HG03196 (cell line): Measurements from ENCODE around the gene TNFAIP8.

Experiments
- ATAC-seq: cut with Tn5 transposase; IDR thresholded peaks from one replicate; pipeline ENCODE4 v1.9.1; 2021; ENCODE audit not compliant: unreplicated experiment

Gene TNFAIP8

GRCh38 chr5:119345861-119346260 lies 10.0 kb upstream of the TNFAIP8 start:
- ATAC-seq = no peak

GRCh38 chr5:119346394-119346793 lies 9.4 kb upstream of the TNFAIP8 start:
- no peak for ATAC-seq

GRCh38 chr5:119347574-119347973 lies 8.2 kb upstream of the TNFAIP8 start:
- ATAC-seq = no peak

- ATAC-seq = no peak
Observed at GRCh38 chr5:119347991-119348390, 7.8 kb upstream of the TNFAIP8 start.

- no peak for ATAC-seq
Observed at GRCh38 chr5:119353213-119353612, 2.6 kb upstream of the TNFAIP8 start.

GRCh38 chr5:119353686-119354366 lies 2.0 kb upstream of the TNFAIP8 start:
- peak; percentile 62 for ATAC-seq

GRCh38 chr5:119354537-119355243 lies 1.1 kb upstream of the TNFAIP8 start:
- ATAC-seq = no peak

- peak; percentile 20 for ATAC-seq
Observed at GRCh38 chr5:119355244-119355638, 578 bp upstream of the TNFAIP8 start.

- no peak for ATAC-seq
Observed at GRCh38 chr5:119356612-119357188, 881 bp downstream of the TNFAIP8 start.

GRCh38 chr5:119357270-119357669 lies 1.5 kb downstream of the TNFAIP8 start:
- ATAC-seq = no peak

- ATAC-seq = no peak
Observed at GRCh38 chr5:119357808-119358529, 2.1 kb downstream of the TNFAIP8 start.

- ATAC-seq = no peak
Observed at GRCh38 chr5:119358530-119358900, 2.7 kb downstream of the TNFAIP8 start.

- ATAC-seq = no peak
Observed at GRCh38 chr5:119358901-119359603, 3.2 kb downstream of the TNFAIP8 start.

GRCh38 chr5:119359737-119360413 lies 4.1 kb downstream of the TNFAIP8 start:
- ATAC-seq = no peak

- no peak for ATAC-seq
Observed at GRCh38 chr5:119360905-119361593, 5.2 kb downstream of the TNFAIP8 start.

GRCh38 chr5:119361594-119362125 lies 5.8 kb downstream of the TNFAIP8 start:
- ATAC-seq = no peak

GRCh38 chr5:119362714-119363113 lies 6.9 kb downstream of the TNFAIP8 start:
- ATAC-seq = no peak

GRCh38 chr5:119363271-119363670 lies 7.5 kb downstream of the TNFAIP8 start:
- ATAC-seq = no peak

GRCh38 chr5:119363936-119364335 lies 8.1 kb downstream of the TNFAIP8 start:
- ATAC-seq = no peak
